A549 (cell line): ENCODE measurements around the gene AFF3.

Experiments used
- CHD2 ChIP-seq: fragments of 150-350 bp; IDR thresholded peaks from 2 replicates; pipeline ENCODE4 v1.6.1; 2014; ENCODE audit warnings: low read length; ENCODE audit not compliant: partially characterized antibody
- KDM1A ChIP-seq: fragments of 200-600 bp; sonication (generic); IDR thresholded peaks from 2 replicates; pipeline ENCODE4 v1.6.1; 2016; ENCODE audit warnings: low read depth, mild to moderate bottlenecking
- POLR2AphosphoS2 ChIP-seq: conservative IDR thresholded peaks from 2 replicates; pipeline ENCODE4 v1.6.1; 2012; ENCODE audit warnings: low read length, improper control_type of control experiment, inconsistent platforms
- RAD21 ChIP-seq, 2 experiments: fragments of >200 bp in 1 of 2; sonication (Bioruptor Twin) in 1 of 2; formaldehyde crosslinking in 1 of 2; IDR thresholded peaks in 1 of 2; conservative IDR thresholded peaks in 1 of 2; 2 replicates in 1 of 2; 3 replicates in 1 of 2; pipeline ENCODE4 v1.6.1; 2012 to 2018; ENCODE audit warnings: inconsistent platforms in 1 of 2
- RCOR1 ChIP-seq: fragments of 150-350 bp; IDR thresholded peaks from 2 replicates; pipeline ENCODE4 v1.6.1; 2014; ENCODE audit warnings: antibody characterized with exemption, low read length, low read depth
- RFX5 ChIP-seq: fragments of 450-650 bp; IDR thresholded peaks from 2 replicates; pipeline ENCODE4 v1.7.1; 2014; ENCODE audit warnings: antibody characterized with exemption, mild to moderate bottlenecking, moderate library complexity
- TF ChIP-seq, protein P1 (sequence below): fragments of >200 bp; sonication (Bioruptor Twin); formaldehyde crosslinking; IDR thresholded peaks from 3 replicates; pipeline ENCODE4 v1.5.1; 2016
- TF ChIP-seq, protein P2 (sequence below): fragments of 150-350 bp; IDR thresholded peaks from 2 replicates; pipeline ENCODE4 v1.6.1; 2014; ENCODE audit warnings: low read depth, mild to moderate bottlenecking, low read length

DNA sequence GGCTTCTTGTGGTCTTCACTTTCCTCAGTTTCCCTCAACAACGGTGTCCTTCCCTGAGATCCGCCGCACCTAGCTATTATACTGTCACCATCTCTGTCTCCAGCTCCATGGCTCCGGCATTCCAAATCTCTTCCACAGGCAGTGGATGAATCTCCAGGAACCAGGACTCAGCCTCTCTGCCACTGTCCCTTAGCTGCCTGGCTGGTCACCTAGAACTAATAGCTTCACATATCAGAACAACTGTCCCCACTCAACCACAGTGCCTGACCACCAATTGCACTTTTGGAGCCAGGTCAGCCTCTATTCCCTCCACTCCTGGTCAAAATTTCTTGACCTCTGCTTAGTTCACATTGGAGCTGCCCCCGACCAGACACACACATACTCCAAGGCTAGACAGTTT, 38.1 kb upstream of the AFF3 start:
- TF ChIP-seq, protein P1, sequence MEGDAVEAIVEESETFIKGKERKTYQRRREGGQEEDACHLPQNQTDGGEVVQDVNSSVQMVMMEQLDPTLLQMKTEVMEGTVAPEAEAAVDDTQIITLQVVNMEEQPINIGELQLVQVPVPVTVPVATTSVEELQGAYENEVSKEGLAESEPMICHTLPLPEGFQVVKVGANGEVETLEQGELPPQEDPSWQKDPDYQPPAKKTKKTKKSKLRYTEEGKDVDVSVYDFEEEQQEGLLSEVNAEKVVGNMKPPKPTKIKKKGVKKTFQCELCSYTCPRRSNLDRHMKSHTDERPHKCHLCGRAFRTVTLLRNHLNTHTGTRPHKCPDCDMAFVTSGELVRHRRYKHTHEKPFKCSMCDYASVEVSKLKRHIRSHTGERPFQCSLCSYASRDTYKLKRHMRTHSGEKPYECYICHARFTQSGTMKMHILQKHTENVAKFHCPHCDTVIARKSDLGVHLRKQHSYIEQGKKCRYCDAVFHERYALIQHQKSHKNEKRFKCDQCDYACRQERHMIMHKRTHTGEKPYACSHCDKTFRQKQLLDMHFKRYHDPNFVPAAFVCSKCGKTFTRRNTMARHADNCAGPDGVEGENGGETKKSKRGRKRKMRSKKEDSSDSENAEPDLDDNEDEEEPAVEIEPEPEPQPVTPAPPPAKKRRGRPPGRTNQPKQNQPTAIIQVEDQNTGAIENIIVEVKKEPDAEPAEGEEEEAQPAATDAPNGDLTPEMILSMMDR, result no peak
- TF ChIP-seq POLR2AphosphoS2, result no peak
- TF ChIP-seq KDM1A, result no peak
- TF ChIP-seq, protein P2, sequence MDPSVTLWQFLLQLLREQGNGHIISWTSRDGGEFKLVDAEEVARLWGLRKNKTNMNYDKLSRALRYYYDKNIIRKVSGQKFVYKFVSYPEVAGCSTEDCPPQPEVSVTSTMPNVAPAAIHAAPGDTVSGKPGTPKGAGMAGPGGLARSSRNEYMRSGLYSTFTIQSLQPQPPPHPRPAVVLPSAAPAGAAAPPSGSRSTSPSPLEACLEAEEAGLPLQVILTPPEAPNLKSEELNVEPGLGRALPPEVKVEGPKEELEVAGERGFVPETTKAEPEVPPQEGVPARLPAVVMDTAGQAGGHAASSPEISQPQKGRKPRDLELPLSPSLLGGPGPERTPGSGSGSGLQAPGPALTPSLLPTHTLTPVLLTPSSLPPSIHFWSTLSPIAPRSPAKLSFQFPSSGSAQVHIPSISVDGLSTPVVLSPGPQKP, result no peak
- TF ChIP-seq CHD2, result no peak
- TF ChIP-seq RAD21 (conservative IDR thresholded peaks at IDR 0.05 in 1 of 2, IDR thresholded peaks at IDR 0.05 in 1 of 2), result no peak
- TF ChIP-seq RCOR1, result no peak
- TF ChIP-seq RFX5, result no peak
